RPMI8226 (cell line): ENCODE results near the gene NOB1.
A peak's percentile ranks its signal among the peaks of the same experiment; 100 is the strongest.

Experiments
- DNase-seq: peaks from one replicate; pipeline ENCODE4 v3.0.0-alpha.2; 2015

NOB1 gene

GRCh38 chr16:69718111-69718764 lies 36.5 kb downstream of the NOB1 start:
- no peak for DNase-seq

- no peak for DNase-seq
Observed at GRCh38 chr16:69717066-69717465, 37.7 kb downstream of the NOB1 start.

- no peak for DNase-seq
Observed at GRCh38 chr16:69712914-69713581, 41.7 kb downstream of the NOB1 start.

- no peak for DNase-seq
Observed at GRCh38 chr16:69712277-69712676, 42.4 kb downstream of the NOB1 start.

GRCh38 chr16:69711115-69711740 lies 43.5 kb downstream of the NOB1 start:
- peak; percentile 61 for DNase-seq

- DNase-seq: peak; percentile 77
Observed at GRCh38 chr16:69709456-69710084, 45.2 kb downstream of the NOB1 start.

- no peak for DNase-seq
Observed at GRCh38 chr16:69707920-69708683, 46.6 kb downstream of the NOB1 start.

GRCh38 chr16:69706975-69707340 lies 47.8 kb downstream of the NOB1 start:
- DNase-seq: no peak

- no peak for DNase-seq
Observed at GRCh38 chr16:69706256-69706974, 48.3 kb downstream of the NOB1 start.

- DNase-seq: no peak
Observed at GRCh38 chr16:69703638-69704037, 51.1 kb downstream of the NOB1 start.

- no peak for DNase-seq
Observed at GRCh38 chr16:69701866-69702265, 52.9 kb downstream of the NOB1 start.

- DNase-seq: no peak
Observed at GRCh38 chr16:69701452-69701851, 53.3 kb downstream of the NOB1 start.

GRCh38 chr16:69699915-69700314 lies 54.8 kb downstream of the NOB1 start:
- DNase-seq: no peak

GRCh38 chr16:69698404-69698803 lies 56.3 kb downstream of the NOB1 start:
- DNase-seq: no peak

- no peak for DNase-seq
Observed at GRCh38 chr16:69693916-69694315, 60.8 kb downstream of the NOB1 start.

GRCh38 chr16:69691980-69692911 lies 62.5 kb downstream of the NOB1 start:
- no peak for DNase-seq
